Measurements from ENCODE around the gene MASP2.

DNA sequence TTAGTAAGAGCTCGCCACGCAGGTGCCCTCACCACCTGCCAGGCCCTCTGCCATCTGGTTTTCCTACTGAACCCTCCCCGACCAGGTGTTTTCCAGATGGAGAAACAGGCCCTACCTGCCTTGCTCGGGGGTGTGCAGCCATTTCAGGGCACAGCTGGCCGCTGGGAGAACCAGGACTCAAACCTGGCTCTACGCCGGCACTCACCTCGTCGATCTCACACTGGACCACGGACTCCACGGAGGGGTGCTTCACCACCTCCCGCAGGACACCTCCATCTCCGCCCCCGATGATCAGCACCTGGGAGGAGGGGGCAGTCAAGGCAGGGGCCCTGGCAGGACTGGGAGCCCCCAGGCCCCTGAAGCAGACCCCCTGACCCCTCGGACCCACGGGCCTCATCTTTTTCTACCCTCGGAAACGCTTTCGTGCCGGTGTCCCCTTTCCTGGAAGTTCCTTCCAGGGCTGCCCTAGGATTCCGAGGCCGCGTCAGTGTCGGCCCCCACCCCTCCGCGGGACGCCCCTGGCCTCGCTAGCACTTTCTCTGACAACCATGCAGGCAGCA is 11.6 kb upstream of the MASP2 start:
- no peak for TF ChIP-seq POLR2AphosphoS5 (IDR thresholded peaks at IDR 0.05; ENCODE audit: low read depth, low read length)
- no peak for TF ChIP-seq EZH2 (IDR thresholded peaks at IDR 0.05; ENCODE audit: low read depth, low read length, severe bottlenecking)
- TF ChIP-seq EP300 (IDR thresholded peaks at IDR 0.05; ENCODE audit: borderline replicate concordance in 1 of 2, low read depth in 2 of 2, low read length in 2 of 2): no peak
- TF ChIP-seq POLR2A (IDR thresholded peaks at IDR 0.05; ENCODE audit: control extremely low read depth in 1 of 2, low read depth in 2 of 2, low read length in 2 of 2): no peak
- TF ChIP-seq, protein P1, sequence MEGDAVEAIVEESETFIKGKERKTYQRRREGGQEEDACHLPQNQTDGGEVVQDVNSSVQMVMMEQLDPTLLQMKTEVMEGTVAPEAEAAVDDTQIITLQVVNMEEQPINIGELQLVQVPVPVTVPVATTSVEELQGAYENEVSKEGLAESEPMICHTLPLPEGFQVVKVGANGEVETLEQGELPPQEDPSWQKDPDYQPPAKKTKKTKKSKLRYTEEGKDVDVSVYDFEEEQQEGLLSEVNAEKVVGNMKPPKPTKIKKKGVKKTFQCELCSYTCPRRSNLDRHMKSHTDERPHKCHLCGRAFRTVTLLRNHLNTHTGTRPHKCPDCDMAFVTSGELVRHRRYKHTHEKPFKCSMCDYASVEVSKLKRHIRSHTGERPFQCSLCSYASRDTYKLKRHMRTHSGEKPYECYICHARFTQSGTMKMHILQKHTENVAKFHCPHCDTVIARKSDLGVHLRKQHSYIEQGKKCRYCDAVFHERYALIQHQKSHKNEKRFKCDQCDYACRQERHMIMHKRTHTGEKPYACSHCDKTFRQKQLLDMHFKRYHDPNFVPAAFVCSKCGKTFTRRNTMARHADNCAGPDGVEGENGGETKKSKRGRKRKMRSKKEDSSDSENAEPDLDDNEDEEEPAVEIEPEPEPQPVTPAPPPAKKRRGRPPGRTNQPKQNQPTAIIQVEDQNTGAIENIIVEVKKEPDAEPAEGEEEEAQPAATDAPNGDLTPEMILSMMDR (IDR thresholded peaks at IDR 0.05; ENCODE audit: control extremely low read depth in 1 of 3, insufficient read depth in 1 of 3, low read depth in 1 of 3, low read length in 3 of 3): no peak
- TF ChIP-seq RNF2 (IDR thresholded peaks at IDR 0.05; ENCODE audit: borderline replicate concordance, low read depth, low read length, missing control alignments, poor library complexity, severe bottlenecking): no peak
